IPS-15b (cell line): ENCODE measurements around the gene KERA.

Experiments
- H3K27me3 ChIP-seq: one replicate; pipeline ENCODE4 v1.6.1; 2013; ENCODE audit warnings: low read length; ENCODE audit not compliant: control insufficient read depth, insufficient read depth
- H3K36me3 ChIP-seq: one replicate; pipeline ENCODE4 v1.6.1; 2013; ENCODE audit warnings: low read length; ENCODE audit not compliant: control insufficient read depth, insufficient read depth
- H3K4me1 ChIP-seq: one replicate; pipeline ENCODE4 v1.6.1; 2013; ENCODE audit warnings: mild to moderate bottlenecking, low read length; ENCODE audit not compliant: control insufficient read depth, insufficient read depth
- H3K4me3 ChIP-seq: one replicate; pipeline ENCODE4 v1.5.1; 2013; ENCODE audit warnings: low read depth, low read length
- H3K9ac ChIP-seq: one replicate; pipeline ENCODE4 v1.6.1; 2013; ENCODE audit warnings: low read depth, mild to moderate bottlenecking, low read length
- H3K9me3 ChIP-seq: one replicate; pipeline ENCODE4 v1.6.1; 2013; ENCODE audit warnings: mild to moderate bottlenecking, low read length; ENCODE audit not compliant: control insufficient read depth, insufficient read depth

The KERA gene

DNA sequence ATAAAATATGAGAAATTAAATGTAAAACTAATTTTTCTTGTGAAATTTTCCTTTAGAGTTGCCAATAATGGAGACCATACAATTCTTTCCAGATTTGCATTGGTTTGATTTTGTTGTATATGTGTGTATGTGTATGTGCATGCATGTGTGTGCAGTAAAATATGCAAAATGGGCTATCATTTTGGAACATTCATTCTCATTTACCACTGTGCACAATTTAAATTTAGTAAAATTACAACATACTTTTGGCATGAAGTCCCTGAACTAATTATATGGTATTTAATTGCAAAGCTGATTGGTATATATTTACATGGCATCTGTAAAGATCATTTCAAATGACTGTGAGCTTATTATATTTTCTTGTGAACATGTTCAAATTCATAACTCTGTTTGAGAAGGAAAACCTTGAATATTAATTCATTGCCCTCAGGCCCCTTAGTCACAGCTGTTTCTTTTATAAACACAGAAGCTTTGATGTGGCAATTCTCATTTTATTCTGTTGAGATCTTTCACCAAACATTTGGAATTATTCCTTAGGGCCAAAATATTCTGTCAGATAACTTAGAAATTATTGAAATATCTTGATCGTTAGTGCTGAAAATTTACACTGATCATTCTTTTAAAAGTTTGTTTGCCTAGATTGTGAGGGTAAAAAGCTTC, 17.6 kb downstream of the KERA start:
- H3K4me3 ChIP-seq: no peak overlapping the region
- H3K4me1 ChIP-seq: no peaks in the 10 kb centered on the region
- H3K9ac ChIP-seq: no peak overlapping the region
- H3K9me3 ChIP-seq: no peaks in the 10 kb centered on the region
- no peaks in the 10 kb centered on the region for H3K36me3 ChIP-seq
- no peaks in the 10 kb centered on the region for H3K27me3 ChIP-seq

DNA sequence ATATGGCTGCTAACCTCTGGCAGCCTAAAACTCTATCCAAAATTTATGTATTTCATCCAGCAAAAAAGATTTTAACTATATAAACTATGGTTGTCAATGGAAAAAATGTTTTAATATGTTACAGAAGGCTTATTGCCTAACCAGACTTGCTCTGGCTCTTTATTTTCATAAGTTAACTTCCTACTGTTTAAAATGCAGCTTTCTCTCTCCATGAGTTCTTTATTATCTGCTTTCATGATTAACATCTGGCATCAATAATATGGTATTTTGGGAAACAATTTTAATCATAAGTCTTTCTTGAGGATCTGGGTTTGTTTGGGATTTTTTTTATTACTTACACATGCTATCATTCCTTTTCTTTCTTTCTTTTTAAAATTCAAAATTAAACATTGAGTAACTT, 20.5 kb downstream of the KERA start:
- Histone ChIP-seq H3K4me1 (no peaks in the 10 kb centered on the region), H3K36me3 (no peaks in the 10 kb centered on the region), H3K9me3 (no peaks in the 10 kb centered on the region), H3K27me3 (no peaks in the 10 kb centered on the region), H3K9ac (no peak overlapping the region), H3K4me3 (no peak overlapping the region)

DNA sequence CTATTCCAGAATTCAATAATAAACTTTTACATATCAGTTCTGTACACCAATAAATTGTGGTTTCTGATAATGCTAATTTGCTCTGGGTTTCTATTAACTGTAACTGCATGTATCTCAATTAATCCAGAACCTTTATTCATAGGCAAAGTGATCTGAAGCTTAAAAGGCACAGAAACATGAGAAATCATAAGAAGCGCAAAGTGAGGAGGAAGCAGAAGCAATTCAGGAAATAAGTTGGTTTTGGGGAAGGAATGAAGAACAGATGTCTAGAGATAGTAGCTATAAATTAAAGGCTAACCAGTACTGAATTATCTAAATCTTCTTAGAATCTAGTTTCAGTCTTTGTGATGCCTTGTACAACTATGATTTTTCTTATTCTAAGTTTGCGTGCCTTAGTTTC, 24.6 kb downstream of the KERA start:
- Histone ChIP-seq H3K27me3 (no peaks in the 10 kb centered on the region), H3K9me3 (no peaks in the 10 kb centered on the region), H3K36me3 (no peaks in the 10 kb centered on the region), H3K4me3 (no peak overlapping the region), H3K4me1 (no peaks in the 10 kb centered on the region), H3K9ac (no peak overlapping the region)

DNA sequence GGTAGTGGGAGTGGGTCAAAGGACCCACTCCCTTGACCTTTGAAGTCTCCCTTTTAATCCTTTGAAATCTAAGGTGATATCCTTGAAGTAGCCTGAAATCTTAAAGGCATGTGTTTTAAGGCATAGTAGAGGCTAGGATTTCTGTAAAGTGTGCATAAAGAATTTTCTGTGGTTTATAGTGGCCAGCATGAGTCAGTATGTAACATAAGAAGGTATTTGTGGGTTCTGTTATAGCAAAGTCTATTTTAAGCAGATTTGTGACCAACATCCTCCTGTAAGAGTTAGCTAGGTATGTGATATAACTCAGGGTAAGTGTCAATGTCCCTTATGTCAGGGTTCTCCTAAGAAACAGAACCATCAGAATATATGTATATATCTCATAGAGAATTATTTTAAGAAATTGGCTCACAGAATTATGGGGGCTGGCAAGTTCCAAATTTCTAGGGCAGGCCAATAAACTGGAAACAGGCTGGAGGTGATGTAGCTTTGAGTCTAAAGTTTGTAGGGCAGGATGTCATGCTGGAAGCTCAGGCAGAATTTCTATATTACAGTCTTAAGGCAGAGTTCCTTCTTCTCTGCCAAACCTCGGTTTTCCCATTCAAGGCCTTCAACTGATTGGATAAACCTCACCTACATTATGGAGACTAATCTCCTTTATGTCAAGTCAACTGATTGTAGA, 34.4 kb downstream of the KERA start:
- Histone ChIP-seq H3K4me1 (no peaks in the 10 kb centered on the region), H3K36me3 (no peaks in the 10 kb centered on the region), H3K27me3 (no peaks in the 10 kb centered on the region), H3K9ac (no peak overlapping the region), H3K9me3 (no peaks in the 10 kb centered on the region), H3K4me3 (no peak overlapping the region)

DNA sequence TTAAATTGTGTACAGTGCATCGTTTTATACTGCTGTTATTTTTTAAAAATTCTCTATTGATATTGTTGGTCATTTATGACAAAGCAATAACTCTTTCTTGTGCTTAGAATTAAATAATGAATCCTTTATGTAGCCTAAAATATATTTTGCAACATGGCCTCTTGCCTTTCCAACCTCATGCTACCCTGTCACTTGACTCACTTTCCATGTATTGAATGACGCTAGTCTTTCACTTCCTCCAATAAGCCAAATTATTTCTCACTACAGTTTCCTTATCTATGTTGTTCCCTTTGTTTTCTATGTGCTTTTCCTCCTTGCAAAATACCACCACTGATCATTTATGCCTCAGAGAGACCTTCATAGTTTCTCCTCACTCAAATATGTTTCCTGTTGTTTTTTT, 36.7 kb downstream of the KERA start:
- Histone ChIP-seq H3K27me3 (no peaks in the 10 kb centered on the region), H3K9ac (no peak overlapping the region), H3K4me1 (no peaks in the 10 kb centered on the region), H3K9me3 (no peaks in the 10 kb centered on the region), H3K36me3 (no peaks in the 10 kb centered on the region), H3K4me3 (no peak overlapping the region)

DNA sequence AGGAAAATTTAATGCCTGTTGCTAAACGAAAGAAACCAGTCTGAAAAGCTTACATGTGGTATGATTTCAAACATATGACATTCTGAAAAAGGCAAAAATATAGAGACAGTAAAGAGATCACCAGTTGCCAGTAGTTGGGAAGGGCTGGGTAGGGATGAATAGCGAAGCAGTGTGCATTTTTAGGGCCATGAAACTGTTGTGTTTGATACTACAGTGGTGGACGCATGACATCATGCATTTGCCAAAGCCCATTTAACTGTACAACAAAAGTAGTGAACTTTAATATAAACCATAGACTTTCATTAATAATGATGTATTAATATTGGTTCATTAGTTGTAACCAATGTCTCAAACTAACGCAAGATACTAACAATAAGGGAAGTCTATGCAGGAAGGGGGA, 38.4 kb downstream of the KERA start:
- Histone ChIP-seq H3K4me3 (no peak overlapping the region), H3K27me3 (no peaks in the 10 kb centered on the region), H3K4me1 (no peaks in the 10 kb centered on the region), H3K36me3 (no peaks in the 10 kb centered on the region), H3K9ac (no peak overlapping the region), H3K9me3 (no peaks in the 10 kb centered on the region)

DNA sequence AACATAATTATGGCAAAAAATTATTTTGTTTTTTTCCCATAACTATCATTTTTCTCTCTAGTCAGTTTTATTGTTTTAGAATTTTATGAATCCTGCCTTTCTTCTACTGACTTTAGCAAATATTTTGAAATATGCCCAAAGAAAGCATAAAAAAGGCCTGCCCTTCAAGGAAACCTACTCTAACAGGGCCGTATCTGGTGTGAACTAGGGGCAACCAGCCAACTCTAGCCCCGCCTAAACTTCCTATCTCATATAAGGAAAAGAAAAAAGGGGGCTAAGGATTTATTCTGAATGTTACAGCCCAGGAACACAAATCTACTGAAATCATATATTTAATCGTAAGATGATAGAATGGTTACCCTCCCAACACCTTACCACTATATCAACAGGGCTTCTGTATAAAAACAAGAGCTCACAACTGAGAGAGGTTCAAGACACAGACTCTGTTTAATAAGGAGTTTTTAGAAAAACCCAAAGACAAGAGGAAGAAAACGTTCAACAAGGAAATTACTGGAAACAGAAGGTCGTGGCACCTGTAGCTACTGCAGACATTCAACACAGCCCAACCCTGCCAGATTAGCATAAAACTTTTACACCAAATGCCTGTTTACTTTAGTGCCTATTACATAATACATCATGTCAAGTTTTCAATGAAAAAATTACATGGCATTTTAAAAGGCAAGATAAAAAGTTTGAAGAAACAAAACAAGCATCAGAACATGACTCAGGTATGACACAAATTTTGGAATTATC, 40.1 kb downstream of the KERA start:
- Histone ChIP-seq H3K4me3 (no peak overlapping the region), H3K9ac (no peak overlapping the region), H3K27me3 (no peaks in the 10 kb centered on the region), H3K36me3 (no peaks in the 10 kb centered on the region), H3K9me3 (no peaks in the 10 kb centered on the region), H3K4me1 (no peaks in the 10 kb centered on the region)

DNA sequence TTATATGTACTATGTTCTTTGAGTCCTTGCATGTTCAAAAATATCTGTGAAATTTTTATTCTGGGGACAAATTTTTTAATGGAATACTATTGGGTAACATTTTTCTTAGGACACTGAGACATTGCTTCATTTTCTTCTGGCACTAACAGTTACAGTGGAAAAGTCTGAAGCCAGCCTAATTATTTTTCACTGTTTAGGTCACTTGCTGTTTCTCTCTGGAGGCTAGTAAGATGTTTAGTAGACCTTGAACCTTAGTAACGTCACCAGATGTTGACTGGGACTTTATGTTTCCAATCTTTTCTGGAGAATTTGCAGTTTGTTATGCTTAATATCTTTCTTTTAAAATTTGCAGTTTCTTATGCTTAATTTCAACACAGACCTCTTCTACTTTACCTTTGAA, 40.8 kb downstream of the KERA start:
- Histone ChIP-seq H3K9ac (no peak overlapping the region), H3K27me3 (no peaks in the 10 kb centered on the region), H3K9me3 (no peaks in the 10 kb centered on the region), H3K4me1 (no peaks in the 10 kb centered on the region), H3K36me3 (no peaks in the 10 kb centered on the region), H3K4me3 (no peak overlapping the region)

DNA sequence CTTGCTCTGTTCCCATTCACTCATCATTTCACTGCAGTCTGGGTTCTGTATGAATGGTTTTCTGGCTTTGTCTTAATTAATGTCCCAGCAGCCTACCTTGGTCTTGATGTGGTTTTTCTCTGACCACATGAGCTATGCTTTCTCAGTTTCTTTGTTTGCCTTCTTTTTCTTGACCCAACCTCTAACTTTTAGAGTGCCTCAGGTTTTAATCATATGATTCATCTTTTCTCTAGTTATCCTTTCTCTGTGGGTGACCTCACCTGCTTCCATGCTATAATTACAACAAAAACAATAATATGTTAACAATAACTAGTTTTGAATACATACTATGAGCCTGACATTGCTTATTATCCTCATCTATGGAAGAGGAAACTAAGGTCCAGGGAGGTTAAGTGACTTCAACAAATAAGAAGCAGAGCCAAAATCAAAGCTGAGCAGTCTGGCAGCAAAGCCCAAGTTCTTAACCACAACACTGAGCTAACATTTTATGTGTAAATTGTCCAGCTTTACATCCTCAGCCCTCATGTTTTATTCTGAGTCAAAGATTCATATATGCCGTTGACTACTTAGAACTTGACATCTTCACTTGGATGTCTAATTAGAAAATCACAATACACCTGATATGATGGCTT, 48.4 kb downstream of the KERA start:
- Histone ChIP-seq H3K4me3 (no peak overlapping the region), H3K27me3 (no peaks in the 10 kb centered on the region), H3K9me3 (no peaks in the 10 kb centered on the region), H3K9ac (no peak overlapping the region), H3K36me3 (no peaks in the 10 kb centered on the region), H3K4me1 (no peaks in the 10 kb centered on the region)

DNA sequence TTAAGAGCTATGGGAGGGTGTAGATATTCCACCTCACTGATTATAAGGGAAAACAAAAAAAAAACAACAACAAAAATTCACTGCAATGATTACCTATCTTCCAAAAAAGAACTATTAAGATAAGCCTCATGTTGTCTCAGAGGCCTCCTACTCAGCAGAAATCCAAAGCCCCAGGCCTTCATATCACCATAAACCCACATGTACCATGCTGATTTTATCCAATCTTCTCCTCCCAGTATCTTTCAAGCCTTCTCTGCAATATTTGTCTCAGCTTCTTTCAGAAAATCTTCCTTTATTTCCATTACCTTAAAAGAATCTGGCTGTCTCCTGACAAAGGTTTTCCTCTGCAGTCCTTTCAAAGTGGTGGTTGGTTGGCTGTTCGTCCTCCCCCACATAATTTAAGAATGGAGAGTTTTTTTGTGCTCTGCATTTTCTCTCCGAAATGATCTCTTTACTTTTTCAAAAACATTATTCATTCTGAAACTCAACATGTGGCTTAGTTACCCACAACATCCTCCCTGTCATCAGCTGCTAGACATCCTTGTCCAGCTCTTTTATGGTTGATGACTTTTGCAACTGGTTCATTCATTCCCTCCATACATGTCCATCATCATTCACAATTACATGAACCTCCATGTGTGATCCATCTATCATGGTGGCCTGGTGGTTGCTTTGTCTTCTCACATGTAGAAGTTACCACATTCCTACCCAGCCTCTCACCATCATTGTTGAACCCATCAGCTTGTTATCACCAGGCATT, 50.1 kb downstream of the KERA start:
- no peak overlapping the region for H3K4me3 ChIP-seq
- H3K27me3 ChIP-seq: no peaks in the 10 kb centered on the region
- H3K9ac ChIP-seq: no peak overlapping the region
- H3K4me1 ChIP-seq: no peaks in the 10 kb centered on the region
- no peaks in the 10 kb centered on the region for H3K36me3 ChIP-seq
- no peaks in the 10 kb centered on the region for H3K9me3 ChIP-seq

DNA sequence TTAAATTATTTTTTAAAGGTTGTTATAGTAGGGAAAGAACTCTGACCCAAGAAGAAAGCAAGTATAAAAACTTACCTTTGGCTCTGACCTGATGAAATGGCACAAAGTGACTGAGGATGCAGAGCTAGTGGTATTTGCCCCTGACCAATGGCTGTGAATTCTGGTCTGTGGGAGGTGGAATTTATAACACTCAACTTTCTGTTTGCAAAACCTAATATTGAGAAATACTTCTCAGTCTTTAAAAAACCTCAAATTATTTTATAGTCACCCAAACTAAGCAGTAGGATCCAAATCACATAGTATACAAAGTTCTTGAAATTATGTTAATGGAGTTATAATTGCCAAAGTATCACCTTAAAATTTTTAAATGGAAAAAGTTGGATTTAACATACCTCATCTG, 53.0 kb downstream of the KERA start, which contains the start of gene EPYC:
Gene EPYC (minus strand): TSS at position 101 of the 400 bp plus-strand sequence. CDS start 2,407 bp downstream, outside the sequence.
- H3K36me3 ChIP-seq: no peaks in the 10 kb centered on the region
- no peaks in the 10 kb centered on the region for H3K27me3 ChIP-seq
- no peak within 1 kb of the TSS for H3K4me3 ChIP-seq
- no peaks in the 10 kb centered on the region for H3K9me3 ChIP-seq
- H3K4me1 ChIP-seq: no peaks in the 10 kb centered on the region
- no peak within 1 kb of the TSS for H3K9ac ChIP-seq
